EH (cell line): ENCODE results near the gene PI4KA.
"Not testable (repeated sequence)": the region's sequence is repeated elsewhere in the genome, so short reads cannot be mapped to it uniquely, and the experiment has no call there.

Experiments
- DNase-seq: peaks from one replicate; pipeline ENCODE4 v3.0.0-alpha.2; 2015; ENCODE audit warnings: low read depth

Gene PI4KA

DNA sequence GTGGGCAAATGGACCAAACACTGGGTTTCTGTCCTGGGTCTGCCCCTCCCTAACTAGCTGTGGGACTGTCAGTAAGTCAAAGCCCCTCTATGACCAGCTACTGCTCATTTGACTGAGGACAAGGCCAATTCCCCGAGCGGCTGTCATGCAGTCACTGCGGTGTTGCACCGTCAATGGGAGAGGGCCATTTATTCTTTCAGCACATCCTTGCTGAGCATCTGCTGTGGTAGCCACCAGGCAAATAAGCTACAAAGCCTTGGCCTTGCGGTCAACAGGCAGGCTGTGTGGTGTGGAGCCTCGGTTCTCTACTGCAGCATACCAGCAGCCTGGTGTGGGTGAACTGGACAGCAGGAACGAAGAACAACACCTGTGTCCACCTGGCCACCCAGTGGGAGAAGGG is 110.5 kb downstream of the PI4KA start:
- DNase-seq: no peak

DNA sequence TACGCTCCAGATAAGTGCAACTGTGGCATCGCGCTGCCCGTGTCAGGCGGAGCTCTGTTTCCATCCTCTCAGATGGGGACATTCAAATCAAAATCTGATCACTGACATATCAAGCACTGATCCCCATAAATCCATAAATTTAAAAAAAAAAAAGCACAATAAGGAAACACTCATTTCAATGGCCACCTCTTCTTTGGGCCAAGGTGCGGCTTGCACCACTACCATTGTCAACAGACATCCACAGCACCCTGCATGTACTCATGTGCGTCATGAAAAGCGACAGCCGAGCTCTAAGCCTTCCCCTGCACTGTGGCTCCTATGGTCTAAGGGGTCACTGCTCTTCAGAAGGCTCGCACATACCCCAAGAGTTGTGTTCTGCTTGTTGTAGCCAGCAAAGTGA is 111.4 kb downstream of the PI4KA start:
- DNase-seq: no peak

DNA sequence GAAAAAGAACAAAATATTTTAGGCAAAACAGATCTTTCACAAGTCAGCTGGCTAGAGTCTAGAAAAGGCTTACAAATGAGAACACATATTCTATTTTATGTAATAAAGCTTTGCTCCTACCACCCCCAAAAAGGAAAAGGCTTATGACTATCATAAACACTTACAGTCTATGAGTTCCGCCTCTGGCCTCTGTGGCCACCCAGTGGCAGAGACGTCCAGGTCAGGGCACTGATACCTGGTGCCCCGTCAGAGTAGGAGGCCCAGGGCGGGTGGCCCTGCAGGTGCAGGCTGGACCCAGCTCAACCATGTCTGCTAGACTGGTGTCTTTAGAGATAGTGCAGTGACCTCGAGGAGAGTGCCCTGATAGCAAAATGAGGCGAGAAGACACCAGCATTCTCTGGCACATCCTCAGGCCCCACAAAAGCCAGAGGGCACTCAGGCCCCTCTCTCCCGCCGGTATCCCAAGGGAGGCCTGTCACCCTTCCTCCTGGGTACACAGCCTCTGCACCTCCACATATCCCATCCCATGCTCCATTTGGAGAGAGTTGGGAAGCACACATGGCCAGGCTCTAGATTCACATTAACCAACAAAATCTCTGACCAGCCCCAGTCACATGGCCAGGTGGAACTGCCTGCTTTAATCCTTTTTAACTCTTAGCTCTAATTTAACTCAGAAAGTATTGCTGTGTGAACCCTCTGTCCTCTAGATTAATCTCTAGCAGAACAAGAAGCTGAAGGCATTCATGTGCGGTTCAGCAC is 112.0 kb downstream of the PI4KA start:
- no peak for DNase-seq

DNA sequence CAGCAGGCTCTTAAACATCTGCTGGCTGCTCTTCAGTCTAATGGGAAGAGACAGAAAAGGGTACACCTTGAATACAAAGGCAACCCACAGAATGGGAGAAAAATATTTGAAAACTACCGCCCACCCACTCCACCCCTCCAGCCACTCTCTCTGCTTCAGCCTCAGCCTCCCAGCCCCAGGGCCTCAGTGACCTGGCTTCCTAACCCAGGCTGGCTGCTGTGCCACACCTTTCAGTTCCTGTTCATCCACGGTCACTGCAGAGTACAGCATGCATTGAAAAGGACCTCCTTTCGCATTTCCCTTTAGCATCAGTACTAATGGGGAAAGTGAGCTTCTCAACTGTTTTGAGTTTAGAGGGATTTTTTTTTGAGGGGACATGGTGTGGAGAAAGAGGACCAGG is 113.5 kb downstream of the PI4KA start:
- no peak for DNase-seq

DNA sequence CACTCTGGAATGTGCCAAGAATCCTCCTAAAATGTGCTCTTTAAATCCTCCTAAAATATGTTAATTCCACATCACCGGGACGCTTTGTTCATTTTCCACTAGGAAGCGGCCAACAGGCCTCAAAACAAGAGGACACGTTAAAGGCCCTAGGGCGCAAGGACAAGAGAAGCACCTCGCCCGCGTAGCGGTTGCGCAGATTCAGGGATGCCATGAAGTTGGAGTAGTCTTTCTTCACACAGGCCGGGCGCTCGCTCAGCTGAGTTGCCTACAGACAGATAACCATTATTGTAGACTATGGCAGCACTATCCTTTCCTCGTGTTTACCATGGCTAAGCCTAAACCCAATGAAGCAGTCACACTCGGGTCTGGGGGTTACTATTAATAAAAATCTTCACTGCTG is 114.2 kb downstream of the PI4KA start:
- no peak for DNase-seq

DNA sequence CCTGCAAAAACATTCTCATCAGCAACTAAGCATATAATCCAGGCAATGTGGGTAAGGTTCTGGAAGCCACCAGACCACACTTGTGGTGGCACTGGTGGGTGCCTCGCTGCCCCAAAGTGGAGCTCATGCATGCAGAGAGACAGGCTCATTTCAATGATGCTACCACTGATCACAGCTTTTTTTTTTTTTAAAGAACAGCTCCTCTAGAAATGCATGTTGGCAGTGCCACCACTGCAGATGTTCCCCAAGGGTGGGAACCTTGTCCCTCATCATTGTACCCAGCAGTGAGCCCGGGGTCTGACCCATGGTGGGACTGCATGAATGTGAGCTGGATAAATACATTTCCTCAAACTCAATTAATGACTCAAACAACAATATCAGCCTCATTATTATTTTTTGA is 115.8 kb downstream of the PI4KA start:
- no peak for DNase-seq

DNA sequence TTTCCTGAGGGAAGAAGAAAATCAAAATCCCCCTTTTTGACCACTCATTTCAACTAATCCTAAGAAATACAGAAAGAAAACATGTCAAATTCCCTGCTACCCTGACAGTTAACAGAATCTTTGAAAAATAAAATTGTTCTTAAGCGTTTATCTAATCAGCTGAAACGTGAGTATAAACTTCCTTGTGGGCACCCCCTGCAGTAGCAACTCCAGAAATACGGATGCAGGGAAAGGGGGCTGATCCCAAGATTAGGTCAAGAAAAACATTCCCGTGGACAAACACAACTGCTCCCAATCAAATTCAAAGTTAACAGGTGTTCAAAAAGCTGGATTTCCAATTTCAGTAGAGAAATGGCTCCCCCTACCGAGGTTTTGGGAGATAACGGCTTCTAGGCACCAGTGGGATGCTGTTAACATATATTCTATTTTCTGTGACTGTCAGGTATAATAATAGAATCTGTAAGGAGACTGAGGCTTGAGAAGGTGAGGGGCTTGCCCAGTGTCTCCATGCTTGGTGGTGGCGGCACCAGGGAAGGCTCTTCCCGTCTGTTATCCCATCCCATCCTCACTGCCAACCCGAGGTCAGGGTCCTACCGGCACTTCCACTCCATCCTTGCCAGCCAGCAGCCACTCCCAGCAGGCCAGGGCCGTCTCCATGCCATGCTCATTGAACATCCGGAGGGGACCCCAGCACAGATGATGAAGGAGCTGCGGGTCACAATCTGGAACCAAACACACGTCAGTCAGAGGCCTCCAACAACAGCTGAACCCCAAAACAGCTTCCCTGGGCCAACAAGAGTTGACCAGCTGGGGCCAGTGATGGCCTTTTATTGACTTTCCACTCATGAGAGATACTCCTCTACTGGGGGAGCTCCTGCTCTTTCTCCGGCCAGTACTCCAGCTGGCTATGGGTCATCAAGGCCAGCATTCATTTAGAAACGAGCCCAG is 116.7 kb downstream of the PI4KA start:
- DNase-seq: peak; percentile 31

DNA sequence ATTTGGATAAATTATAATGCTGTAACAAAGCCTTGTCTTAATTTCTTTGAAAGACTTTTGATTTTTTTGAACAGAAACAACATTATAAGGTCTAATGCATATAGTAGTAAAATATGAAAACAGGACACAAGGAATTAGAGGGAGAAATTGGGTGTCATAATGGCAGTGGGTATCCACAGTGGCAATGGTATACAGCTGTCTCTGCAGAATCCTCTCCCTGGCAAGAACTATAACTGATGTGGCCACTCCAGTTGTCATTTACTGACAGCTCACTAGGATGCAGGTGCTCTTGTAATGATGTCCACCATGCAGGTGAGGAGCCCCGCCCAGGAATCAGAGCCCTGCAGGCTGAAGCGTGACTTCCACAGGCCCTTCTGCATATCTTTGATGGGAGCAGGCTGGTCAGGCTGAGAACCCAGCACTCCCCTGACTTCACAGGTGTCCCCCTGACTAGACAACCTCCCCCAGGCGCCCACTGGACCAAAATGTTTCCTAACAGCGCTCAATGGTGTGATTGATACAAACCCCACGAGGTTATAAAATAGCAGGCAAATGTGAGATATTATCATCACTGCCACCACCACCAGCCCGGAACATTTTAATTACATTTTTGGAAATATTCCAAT is 117.5 kb downstream of the PI4KA start:
- DNase-seq: no peak

DNA sequence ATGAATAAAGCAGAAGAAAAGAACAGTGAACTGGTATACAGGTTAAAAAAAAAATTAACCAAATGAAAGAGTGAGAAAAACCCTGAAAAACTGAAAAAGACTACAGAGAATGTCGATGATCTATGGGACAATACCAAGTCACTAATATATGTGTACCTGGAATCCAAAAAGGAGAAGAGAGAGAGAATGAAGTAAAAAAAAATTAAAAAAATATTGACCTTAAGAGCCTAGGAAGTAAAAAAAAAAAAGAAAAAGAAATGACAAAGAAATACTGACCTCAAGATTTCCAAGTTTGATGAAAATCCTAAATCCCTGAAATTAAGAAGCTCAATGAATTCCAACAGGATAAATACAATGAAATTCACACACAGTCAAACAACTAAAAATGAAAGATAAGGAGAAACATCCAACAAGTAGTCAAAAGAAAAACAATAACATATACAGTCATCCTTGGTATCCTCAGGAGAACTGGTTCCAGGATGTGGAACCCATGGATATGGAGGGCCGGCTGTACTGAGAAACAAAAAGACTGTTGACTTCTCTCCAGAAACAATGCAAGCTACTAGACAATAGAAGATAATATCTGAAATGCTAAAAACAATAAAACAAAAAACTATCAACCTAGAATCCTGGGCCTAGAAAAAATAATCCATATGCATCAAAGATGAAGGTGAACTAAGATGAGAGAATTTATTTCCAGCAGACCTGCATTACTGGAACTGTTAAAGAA is 118.2 kb downstream of the PI4KA start:
- DNase-seq: peak; percentile 3

DNA sequence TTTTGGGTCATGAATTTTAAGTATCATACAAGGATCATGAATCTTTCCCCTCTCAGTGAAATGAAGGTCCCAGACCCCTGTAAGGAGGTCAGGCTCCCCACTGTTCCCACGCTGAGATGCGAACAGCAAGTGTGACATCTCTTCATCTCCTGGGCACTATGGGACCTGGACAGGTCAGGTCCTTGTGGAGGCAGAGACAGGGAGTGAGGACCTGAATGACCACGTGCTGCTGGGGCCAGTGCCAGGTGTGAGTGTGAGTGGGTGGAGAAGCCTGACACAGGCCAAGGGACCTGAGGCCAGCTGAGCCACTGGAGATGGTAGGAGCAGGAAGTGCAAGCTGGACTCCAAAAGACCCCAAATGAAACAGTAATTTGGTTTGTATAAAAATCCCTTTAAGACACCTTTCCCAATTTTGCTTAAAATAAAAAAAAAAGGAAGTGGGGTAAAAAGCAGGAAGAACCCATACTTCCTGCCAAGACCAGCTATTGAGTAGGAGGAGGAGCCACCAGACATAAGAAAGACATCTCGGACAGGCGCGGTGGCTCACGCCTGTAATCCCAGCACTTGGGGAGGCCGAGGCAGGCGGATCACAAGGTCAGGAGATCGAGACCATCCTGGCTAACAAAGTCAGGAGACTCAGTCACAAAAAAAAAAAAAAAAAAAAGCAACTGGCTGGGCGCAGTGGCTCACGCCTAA is 120.1 kb downstream of the PI4KA start:
- no peak for DNase-seq

DNA sequence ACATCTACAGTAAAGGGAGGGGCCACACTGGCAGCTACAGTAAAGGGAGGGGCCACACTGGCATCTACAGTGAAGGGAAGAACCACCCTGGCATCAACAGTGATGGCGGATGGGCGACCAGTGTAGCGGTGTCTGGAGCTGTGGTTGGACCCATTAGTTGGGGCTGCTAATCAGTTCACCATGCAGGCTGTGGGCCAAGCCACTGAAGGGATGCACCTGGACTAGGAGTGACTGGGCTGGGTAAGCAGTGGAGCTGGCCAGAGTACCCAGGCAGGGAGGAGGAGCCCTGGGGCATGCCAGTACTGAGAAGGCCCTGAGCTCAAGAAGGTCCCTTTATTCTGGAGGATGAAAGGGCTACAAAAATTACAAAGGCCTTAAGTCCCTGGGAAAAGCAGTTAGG is 121.7 kb downstream of the PI4KA start:
- DNase-seq: not testable (repeated sequence)

DNA sequence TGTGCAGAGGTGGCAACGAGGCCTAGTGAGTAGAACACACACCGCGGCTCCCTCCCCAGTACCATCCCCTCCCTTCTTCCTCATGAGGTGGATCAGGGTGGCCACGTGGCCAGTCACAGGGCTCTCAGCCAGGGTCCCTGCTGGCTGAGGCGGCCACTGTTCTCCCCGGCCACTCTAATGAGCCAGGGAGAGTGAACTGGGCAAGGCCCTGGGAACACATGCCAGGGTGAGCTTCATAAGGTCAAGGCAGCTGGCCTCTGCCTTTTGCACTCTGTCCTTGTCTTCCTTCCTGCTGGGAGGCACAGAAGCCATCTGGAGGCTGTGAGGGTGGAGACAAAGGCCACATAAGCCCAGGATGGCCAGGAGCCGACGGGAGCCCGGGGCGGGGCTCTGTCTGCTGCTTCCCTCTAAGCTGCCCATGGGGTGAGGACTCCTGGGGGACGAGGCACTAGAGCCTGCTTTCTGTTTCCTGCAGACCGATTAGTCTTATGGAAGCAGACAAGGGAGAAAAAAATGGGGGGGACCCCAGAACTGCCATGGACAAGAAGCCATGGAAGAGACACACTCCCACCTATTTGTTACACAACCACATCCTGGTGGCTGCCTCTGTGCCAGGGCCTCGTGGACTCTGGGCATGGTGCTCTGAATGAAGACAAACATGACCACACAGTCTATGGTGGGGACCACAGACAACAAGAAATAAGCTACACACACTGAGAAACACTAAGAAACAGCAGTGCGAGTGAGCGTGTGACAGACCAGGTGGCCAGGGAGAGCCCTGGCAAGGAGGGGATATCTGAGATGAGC is 123.1 kb downstream of the PI4KA start:
- DNase-seq: not testable (repeated sequence)

DNA sequence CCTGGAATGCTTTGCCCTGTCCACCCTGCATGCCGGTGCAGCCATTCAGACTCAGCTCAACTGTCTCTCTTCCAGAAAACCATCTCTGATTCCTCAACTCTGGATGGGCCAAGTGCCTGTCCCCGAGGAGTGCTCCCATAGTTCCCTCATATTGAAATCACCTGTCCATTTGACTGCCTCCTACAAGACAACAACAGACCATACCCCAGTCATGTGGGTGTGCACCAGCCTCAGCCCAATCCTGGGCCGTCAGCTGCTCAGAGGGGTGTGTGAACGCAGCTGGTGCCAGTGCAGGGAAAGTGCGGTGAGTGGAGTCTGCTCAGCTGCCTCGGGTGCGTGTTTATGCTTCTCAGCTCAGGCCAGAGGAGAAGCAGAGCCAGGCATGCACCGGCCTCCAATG is 126.2 kb downstream of the PI4KA start:
- DNase-seq: not testable (repeated sequence)

DNA sequence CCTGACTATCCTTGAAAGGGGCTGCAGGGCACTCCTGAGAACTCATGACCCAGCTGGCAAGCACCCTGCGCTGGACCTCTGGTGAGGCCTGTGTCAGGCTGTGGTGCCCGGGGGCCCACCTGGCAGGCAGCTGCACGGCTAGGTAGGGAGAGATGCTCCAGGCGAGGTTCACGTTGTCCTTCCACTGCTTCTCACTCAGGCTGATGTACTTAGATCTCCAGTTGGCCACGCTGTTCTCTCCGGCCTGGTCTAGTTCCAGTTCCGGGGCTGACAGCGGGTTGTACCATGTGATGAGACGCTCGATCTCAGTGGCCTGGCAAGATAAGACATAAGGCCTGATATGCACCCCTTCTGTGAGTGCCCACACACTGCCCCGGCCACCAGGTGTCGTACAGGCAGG is 129.4 kb downstream of the PI4KA start:
- no peak for DNase-seq

DNA sequence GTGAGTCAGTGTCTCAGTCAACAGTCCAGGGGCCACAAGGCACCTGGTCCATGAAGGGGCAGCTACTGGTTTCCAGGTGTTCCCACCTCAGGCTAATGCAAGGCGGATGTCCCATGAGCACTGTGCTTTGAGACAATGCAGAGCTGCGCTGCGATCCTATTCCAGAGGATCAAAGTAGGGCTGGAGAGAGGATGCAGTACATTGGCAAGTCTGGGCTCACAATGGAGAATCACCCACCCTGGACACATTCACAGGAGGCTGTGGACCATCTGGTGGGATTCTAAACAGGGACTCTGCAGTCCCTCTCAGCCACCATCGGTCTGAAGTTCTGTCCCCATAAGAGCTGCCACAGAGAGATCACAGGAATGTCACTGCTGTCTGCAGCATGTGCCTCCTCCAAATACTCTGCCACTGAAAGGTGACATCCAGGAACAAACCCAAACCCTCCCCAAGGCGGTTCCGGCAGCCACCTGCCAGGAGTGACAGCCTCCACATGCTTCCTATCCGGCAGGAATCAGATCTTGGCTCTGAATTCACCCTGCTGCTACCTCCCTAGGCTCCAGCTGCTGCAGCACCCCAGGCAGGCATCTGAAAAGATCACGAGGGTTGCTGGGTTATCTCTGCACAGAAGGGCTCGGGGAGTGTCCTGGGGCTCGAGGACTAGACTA is 130.0 kb downstream of the PI4KA start:
- no peak for DNase-seq

DNA sequence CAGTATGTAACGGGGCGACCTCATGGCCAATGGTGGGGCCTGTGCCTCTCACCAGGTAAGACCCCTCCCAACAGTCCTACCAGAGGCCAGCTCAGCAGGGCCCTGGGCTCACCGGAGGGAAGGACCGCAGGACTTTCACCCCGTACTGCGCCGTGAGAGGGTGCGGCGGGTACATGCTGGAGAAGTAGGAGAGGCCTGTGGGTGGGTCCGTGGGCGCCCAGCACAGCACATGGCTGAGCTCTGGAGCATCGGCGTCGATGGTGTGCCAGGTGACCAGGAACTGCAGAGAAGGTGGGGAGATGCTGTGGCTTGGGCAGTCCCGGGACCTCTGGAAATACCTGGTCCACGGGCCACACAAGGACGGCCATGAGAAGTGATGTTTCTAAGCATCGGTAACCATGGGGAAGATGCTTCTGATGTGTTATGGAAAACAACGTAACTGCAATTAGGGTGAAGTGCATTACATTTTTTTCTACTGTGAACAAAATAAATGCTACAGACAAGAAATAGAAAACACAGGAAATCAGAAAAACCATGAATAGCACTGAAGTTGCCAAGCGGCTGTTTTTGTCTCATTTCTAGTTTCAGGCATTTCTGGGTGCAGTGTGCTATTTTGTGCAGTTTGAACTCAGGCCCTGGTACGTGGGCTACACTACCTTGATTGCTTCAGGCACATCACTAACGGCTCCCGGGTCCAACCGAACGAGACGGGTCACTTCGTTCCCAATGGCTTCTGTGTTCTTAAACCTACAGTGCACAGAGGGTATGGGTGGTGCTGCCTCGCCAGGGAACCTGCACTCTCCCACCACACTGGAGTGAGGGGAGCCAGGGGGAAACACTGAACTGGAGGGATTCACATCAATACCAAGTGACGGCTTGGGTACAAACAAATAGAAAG is 131.2 kb downstream of the PI4KA start:
- no peak for DNase-seq

DNA sequence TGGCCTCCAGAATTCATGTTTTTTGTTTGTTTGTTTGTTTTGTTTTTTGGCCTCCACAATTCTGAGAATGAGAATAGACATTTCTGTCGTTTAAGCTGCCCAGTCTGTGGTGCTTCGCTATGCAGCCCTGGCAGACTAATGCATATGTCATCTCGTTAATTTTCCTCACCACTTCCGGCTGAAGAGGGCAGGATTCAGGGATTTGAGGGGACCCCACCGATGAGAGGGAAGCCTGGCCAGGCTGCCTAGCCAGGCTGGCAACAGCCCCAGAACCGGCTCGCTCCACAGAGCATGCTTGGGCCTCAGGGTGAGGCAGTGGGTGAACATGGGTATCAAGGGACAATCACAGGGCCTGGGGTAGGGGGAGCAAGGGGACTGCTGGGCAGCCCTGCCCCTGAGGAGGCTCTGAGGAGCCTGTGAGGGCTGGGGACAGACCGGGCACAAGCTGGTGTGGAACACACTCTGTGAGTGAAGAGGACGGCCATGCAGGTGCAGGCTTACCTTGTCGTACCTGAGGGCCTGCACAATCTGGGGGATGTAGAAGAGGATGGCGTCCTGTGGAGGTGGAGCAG is 132.5 kb downstream of the PI4KA start:
- DNase-seq: peak; percentile 42

DNA sequence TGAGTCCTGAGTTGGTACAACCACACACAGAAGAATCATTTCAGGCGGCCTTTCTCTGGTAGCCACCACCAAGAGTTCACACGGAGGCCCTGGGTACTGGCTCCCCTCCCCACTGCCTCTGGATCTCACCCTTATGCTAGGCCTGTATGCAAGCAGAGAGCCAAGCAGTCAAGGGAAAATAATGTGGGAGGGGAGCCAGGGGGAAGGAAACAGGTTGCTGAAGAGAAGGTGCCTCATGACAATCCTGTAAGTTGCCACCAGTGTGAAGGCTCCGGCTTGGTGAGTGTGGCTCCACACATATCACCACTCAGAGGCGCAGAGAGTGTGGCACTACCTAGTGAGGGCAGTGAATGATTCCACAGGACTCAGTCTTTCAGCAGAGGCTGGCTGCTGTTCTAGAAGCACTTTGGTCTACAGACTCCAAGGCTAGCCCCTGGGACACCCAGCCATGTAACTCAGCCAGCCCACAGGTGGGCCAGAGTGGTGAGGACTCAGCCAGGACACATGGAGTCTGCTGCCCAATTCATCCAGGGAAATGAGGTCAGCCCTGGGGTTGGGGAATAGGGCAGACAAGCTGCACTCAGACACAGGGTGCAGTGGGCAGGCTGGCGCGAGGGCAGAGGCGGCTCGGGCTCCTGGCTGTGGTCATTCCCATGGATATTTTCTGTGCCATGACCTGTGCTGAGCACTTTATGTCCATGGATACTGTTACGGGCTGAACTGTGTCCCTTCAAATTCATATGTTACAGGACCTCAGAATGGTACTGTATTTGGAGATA is 133.7 kb downstream of the PI4KA start:
- DNase-seq: no peak
